HUES64 (cell line): ENCODE measurements around the gene TMEM119.
"Not testable (repeated sequence)": the region's sequence is repeated elsewhere in the genome, so short reads cannot be mapped to it uniquely, and the experiment has no call there.

Source experiments
- H3K27ac ChIP-seq: 2 replicates; pipeline ENCODE4 v1.7.0; 2013; ENCODE audit warnings: low read depth, low read length, inconsistent platforms
- H3K27me3 ChIP-seq: 2 replicates; pipeline ENCODE4 v1.6.1; 2013; ENCODE audit warnings: mild to moderate bottlenecking, low read length; ENCODE audit not compliant: insufficient read depth
- H3K36me3 ChIP-seq: 2 replicates; pipeline ENCODE4 v1.6.1; 2013; ENCODE audit warnings: mild to moderate bottlenecking, low read length; ENCODE audit not compliant: insufficient read depth
- H3K4me1 ChIP-seq: 2 replicates; pipeline ENCODE4 v1.6.1; 2013; ENCODE audit warnings: mild to moderate bottlenecking, low read length, moderate library complexity; ENCODE audit not compliant: insufficient read depth
- H3K4me3 ChIP-seq: 2 replicates; pipeline ENCODE4 v1.5.1; 2013; ENCODE audit warnings: mild to moderate bottlenecking, low read length, moderate library complexity
- H3K9ac ChIP-seq: 2 replicates; pipeline ENCODE4 v1.6.1; 2013; ENCODE audit warnings: mild to moderate bottlenecking, low read depth, low read length
- H3K9me3 ChIP-seq: 2 replicates; pipeline ENCODE4 v1.6.1; 2013; ENCODE audit warnings: low read depth, low read length; ENCODE audit not compliant: insufficient read depth
- WGBS: fragments of 150-250, 120-280 bp; methylation state at CpG from one replicate; pipeline ENCODE4 v1.1.7; 2013; ENCODE audit warnings: missing lambda C conversion rate; 5-methylcytosine and 5-hydroxymethylcytosine counted together

Gene TMEM119

GRCh38 chr12:108576660-108577234 lies 21.1 kb downstream of the TMEM119 start:
- 88% methylated on average over 6 of the region's 6 CpGs for WGBS
- Histone ChIP-seq H3K4me3 (no peak overlapping the region), H3K9ac (no peak overlapping the region), H3K27ac (no peak overlapping the region), H3K9me3 (no peaks in the 10 kb centered on the region), H3K4me1 (no peaks in the 10 kb centered on the region), H3K27me3 (no peaks in the 10 kb centered on the region), H3K36me3 (no peaks in the 10 kb centered on the region)

DNA sequence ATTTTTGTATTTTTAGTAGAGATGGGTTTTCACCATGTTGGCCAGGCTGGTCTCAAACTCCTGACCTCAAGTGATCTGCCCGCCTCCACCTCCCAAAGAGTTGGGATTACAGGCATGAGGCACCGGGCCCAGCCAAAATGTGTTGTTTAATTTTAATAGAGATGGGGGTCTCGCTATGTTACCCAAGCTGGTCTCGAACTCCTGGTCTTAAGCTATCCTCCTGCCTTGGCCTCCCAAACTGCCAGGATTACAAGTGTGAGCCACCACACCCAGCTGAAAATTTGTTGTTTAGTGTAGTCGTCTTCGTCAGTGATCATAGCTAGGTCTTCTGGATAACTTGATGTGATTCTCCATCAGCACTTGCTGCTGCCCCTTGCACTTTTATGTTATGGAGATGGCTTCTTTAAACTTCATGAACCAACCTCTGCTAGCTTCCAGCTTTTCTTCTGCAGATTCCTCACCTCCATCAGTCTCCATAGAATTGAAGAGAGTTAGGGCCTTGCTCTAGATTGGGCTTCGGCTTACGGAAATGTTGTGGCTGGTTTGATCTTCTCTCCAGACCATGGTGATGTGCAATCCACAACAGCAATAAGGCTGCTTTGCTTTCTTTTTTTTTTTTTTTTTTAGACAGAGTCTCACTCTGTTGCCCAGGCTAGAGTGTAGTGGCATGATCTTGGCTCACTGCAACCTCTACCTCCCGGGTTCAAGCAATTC lies 22.5 kb downstream of the TMEM119 start:
- no peak overlapping the region for H3K9ac ChIP-seq
- H3K27me3 ChIP-seq, result no peaks in the 10 kb centered on the region
- H3K4me1 ChIP-seq, result no peaks in the 10 kb centered on the region
- no peak overlapping the region for H3K27ac ChIP-seq
- WGBS, result 98% methylated on average over 9 of the region's 9 CpGs
- H3K36me3 ChIP-seq, result no peaks in the 10 kb centered on the region
- H3K4me3 ChIP-seq, result no peak overlapping the region
- H3K9me3 ChIP-seq, result no peaks in the 10 kb centered on the region

GRCh38 chr12:108574276-108574675 lies 23.6 kb downstream of the TMEM119 start:
- 94% methylated on average over 1 of the region's 1 CpG for WGBS
- H3K4me1 ChIP-seq, result not testable (repeated sequence)

DNA sequence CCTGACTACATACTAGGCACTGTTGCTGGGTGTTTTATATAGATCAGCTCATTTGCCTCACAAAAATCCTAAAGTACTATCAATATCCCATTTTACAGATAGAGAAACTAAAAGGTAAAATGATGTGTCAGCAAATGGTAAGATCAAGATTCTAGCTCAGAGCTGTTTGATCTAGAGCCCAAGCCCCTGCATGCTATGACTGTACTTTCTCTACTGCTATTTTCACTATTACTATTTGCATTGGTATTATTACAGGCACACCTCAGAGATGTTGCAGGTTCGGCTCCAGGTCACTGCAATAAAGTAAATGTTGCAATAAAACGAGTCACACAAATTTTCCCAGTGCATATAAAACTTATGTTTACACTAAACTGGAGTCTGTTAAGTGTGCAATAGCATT lies 24.6 kb downstream of the TMEM119 start:
- H3K9ac ChIP-seq, result no peak overlapping the region
- no peaks in the 10 kb centered on the region for H3K4me1 ChIP-seq

More at GRCh38 chr12:108574276-108574675, 23.6 kb downstream of the TMEM119 start:
- H3K27me3 ChIP-seq, H3K9ac ChIP-seq, H3K4me3 ChIP-seq, H3K36me3 ChIP-seq, H3K27ac ChIP-seq, H3K9me3 ChIP-seq: not testable (repeated sequence)

DNA sequence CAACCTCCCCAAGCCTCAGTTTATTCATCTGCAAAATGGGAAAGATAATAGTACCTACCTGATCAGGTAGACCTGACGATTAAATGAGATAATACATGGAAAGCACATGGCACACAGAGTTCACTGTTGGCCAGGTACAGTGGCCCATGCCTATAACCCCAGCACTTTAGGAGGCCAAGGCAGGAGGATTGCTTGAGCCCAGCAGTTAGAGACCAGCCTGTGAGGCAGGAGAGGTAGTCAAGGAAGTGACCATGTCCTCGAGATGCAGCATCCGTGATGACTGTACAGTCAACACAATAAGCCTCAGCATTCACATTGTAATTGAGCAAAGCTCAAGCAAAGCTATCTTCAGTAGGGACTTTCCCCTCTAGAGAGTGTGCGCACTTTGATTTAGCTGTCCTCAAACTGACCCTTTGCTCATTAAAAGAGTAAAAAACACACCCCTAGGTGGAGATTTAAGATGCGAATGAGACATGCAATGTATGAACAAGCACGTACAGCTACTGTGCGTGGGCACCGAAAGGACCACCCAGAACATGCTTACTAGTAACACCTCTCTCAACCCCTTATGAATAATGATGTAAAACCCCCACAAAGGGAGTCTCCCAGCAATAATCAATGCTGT lies 25.6 kb downstream of the TMEM119 start:
- whole genome bisulfite sequencing, result 85% methylated on average over 8 of the region's 8 CpGs
- no peak overlapping the region for H3K4me3 ChIP-seq
- H3K36me3 ChIP-seq, result peaks cover 26% of the 10 kb centered on the region
- H3K27ac ChIP-seq, result no peak overlapping the region
- H3K4me1 ChIP-seq, result no peaks in the 10 kb centered on the region
- no peak overlapping the region for H3K9ac ChIP-seq
- H3K27me3 ChIP-seq, result no peaks in the 10 kb centered on the region
- H3K9me3 ChIP-seq, result no peaks in the 10 kb centered on the region

More for the DNA sequence above, 24.6 kb downstream of the TMEM119 start:
- H3K4me3 ChIP-seq, result no peak overlapping the region
- no CpG with 5 or more reads among the region's 2 CpGs for WGBS
- H3K27me3 ChIP-seq, result no peaks in the 10 kb centered on the region
- H3K27ac ChIP-seq, result no peak overlapping the region
- H3K36me3 ChIP-seq, result peaks cover 16% of the 10 kb centered on the region
- H3K9me3 ChIP-seq, result no peaks in the 10 kb centered on the region

- Histone ChIP-seq H3K9ac (no peak overlapping the region), H3K9me3 (no peaks in the 10 kb centered on the region), H3K4me3 (no peak overlapping the region), H3K27ac (no peak overlapping the region), H3K27me3 (no peaks in the 10 kb centered on the region), H3K4me1 (no peaks in the 10 kb centered on the region), H3K36me3 (peaks cover 32% of the 10 kb centered on the region)
- WGBS, result 87% methylated on average over 8 of the region's 8 CpGs
Measured at GRCh38 chr12:108571609-108572165, 26.2 kb downstream of the TMEM119 start.

- Histone ChIP-seq H3K9me3 (no peaks in the 10 kb centered on the region), H3K27me3 (no peaks in the 10 kb centered on the region), H3K27ac (no peak overlapping the region), H3K36me3 (peaks cover 39% of the 10 kb centered on the region), H3K4me1 (no peaks in the 10 kb centered on the region), H3K4me3 (no peak overlapping the region), H3K9ac (no peak overlapping the region)
- 73% methylated on average over 3 of the region's 3 CpGs for WGBS
Measured at GRCh38 chr12:108570743-108571608, 26.9 kb downstream of the TMEM119 start.

DNA sequence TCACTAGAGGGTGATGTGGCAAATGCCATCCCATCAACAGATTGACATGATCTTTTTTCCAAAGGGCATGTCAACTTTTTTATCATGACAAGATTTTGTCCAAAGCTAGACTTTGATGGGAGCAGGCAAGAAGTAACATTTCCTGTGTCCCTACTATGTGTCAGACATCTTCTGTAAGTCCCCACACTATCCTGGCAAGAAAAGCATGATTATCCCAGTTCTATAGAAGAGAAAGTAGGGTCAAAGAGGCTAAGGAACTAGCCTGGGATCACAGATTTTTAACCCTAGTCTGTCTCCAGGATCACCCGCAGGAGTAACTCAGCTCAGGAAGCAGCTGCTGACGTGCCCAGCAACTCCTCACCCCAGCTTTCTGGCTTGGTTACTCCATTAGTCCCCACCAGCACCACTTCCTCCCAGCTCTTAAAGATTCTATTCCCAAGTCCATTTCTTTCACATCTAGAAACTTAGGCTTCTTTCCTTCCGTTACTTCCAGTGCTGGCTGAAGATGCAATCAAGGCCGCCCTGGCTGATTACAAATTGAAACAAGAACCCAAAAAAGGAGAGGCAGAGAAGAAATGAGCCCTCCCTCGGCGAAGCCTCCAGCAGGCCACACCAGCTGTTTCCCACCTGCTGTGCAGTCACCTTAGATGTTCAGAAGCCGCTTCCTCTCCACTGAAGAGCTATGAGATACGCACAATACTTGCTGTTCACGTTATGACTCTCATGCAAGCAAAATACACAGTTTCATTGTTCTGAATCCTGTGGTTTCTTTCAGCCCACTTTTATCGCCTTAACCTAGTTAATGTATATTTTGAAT lies 29.3 kb downstream of the TMEM119 start:
- Histone ChIP-seq H3K27ac (no peak overlapping the region), H3K4me3 (no peak overlapping the region), H3K36me3 (peaks cover 62% of the 10 kb centered on the region), H3K9ac (no peak overlapping the region), H3K27me3 (no peaks in the 10 kb centered on the region), H3K9me3 (no peaks in the 10 kb centered on the region), H3K4me1 (peaks cover 4% of the 10 kb centered on the region; the same call in 1 of the 2 replicates)
- WGBS, result 91% methylated on average over 10 of the region's 10 CpGs

- 95% methylated on average over 7 of the region's 7 CpGs for WGBS
- H3K9ac ChIP-seq, result no peak overlapping the region
- H3K4me3 ChIP-seq, result no peak overlapping the region
- peaks cover 62% of the 10 kb centered on the region for H3K36me3 ChIP-seq
- H3K27ac ChIP-seq, result no peak overlapping the region
- peaks cover 4% of the 10 kb centered on the region; the same call in 1 of the 2 replicates for H3K4me1 ChIP-seq
- H3K9me3 ChIP-seq, result no peaks in the 10 kb centered on the region
- H3K27me3 ChIP-seq, result no peaks in the 10 kb centered on the region
Measured at GRCh38 chr12:108567406-108568337, 30.2 kb downstream of the TMEM119 start.
